Hindlimb muscle (tissue), 1 donor: ENCODE data around the gene TIMM22. TPM values are rescaled to one million over a fixed set of nuclear protein-coding genes. Genes with fewer than 3 reads are reported as not detected.

Experiments
- DNase-seq: peaks from one replicate; pipeline ENCODE4 v3.0.0-alpha.2; 2013
- polyA plus RNA-seq: library from polyadenylated mRNA; unstranded; fragments of 120-200 nt; gene quantifications from one replicate; pipeline ENCODE4 v1.2.1, GENCODE V29; 2013; ENCODE audit not compliant: insufficient read length

The TIMM22 gene
- polyA plus RNA-seq, 1 donor: 14.9 TPM

GRCh38 chr17:1022278-1023024, 25.5 kb downstream of the TIMM22 start:
- DNase-seq: no peak

GRCh38 chr17:1024076-1024475, 27.1 kb downstream of the TIMM22 start:
- no peak for DNase-seq

GRCh38 chr17:1025733-1026598, 29.0 kb downstream of the TIMM22 start:
- DNase-seq: no peak

GRCh38 chr17:1026599-1026975, 29.7 kb downstream of the TIMM22 start:
- no peak for DNase-seq

- DNase-seq: no peak
Observed at GRCh38 chr17:1027044-1027443, 30.1 kb downstream of the TIMM22 start.

- DNase-seq: no peak
Observed at GRCh38 chr17:1029196-1029921, 32.4 kb downstream of the TIMM22 start.

GRCh38 chr17:1029922-1030644, 33.2 kb downstream of the TIMM22 start:
- no peak for DNase-seq

GRCh38 chr17:1030684-1031532, 34.0 kb downstream of the TIMM22 start:
- DNase-seq: peak; percentile 59

GRCh38 chr17:1031711-1032110, 34.8 kb downstream of the TIMM22 start:
- DNase-seq: peak; percentile 85

GRCh38 chr17:1032391-1032790, 35.5 kb downstream of the TIMM22 start:
- DNase-seq: no peak

- no peak for DNase-seq
Observed at GRCh38 chr17:1033503-1033902, 36.6 kb downstream of the TIMM22 start.

GRCh38 chr17:1034652-1035210, 37.8 kb downstream of the TIMM22 start:
- DNase-seq: no peak

GRCh38 chr17:1035546-1036170, 38.7 kb downstream of the TIMM22 start:
- DNase-seq: no peak

GRCh38 chr17:1036171-1036844, 39.4 kb downstream of the TIMM22 start:
- no peak for DNase-seq

GRCh38 chr17:1036845-1037237, 39.9 kb downstream of the TIMM22 start:
- DNase-seq: no peak

- no peak for DNase-seq
Observed at GRCh38 chr17:1037238-1037879, 40.4 kb downstream of the TIMM22 start.

GRCh38 chr17:1038459-1039122, 41.7 kb downstream of the TIMM22 start:
- no peak for DNase-seq

GRCh38 chr17:1039123-1039507, 42.2 kb downstream of the TIMM22 start:
- no peak for DNase-seq
